HG03558 (cell line): ENCODE measurements around the gene TSPAN9.

ENCODE experiments used
- ATAC-seq: cut with Tn5 transposase; IDR thresholded peaks from one replicate; pipeline ENCODE4 v1.9.1; 2021; ENCODE audit warnings: moderate number of reproducible peaks; ENCODE audit not compliant: unreplicated experiment; ENCODE audit errors: extremely low read depth

The TSPAN9 gene

DNA sequence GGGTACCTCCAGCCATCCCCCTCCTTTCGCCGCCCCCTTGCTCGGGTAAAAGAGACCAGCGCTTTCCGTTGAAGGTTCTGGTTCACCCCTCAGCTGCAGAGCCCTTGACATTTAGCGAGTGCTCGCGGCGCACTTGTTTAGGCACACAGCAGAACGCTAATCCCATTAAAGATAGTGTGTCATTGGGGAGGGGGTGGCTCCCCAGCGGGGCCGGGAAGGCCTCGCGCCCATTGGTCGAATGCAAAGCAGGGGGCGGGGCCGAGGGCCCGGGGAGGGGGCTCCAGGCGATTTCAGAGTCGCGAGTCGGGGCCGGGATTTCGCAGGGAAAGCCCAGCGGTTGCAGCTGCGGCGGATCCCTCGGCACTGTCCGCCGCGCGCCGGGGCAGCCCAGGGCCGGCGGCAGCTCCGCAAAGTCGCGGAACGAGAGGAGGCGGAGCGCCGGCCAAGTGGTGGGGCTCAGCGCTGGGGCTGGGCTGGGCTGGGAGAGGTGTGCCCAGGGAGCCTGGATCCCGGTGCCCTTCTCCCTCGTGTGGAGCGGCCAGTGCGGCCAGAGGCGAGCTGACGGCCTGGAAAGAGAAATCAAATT, 122.9 kb downstream of the TSPAN9 start:
- ATAC-seq: no peak

GRCh38 chr12:3200814-3201233, 123.6 kb downstream of the TSPAN9 start:
- no peak for ATAC-seq

GRCh38 chr12:3201339-3202051, 124.3 kb downstream of the TSPAN9 start:
- no peak for ATAC-seq

DNA sequence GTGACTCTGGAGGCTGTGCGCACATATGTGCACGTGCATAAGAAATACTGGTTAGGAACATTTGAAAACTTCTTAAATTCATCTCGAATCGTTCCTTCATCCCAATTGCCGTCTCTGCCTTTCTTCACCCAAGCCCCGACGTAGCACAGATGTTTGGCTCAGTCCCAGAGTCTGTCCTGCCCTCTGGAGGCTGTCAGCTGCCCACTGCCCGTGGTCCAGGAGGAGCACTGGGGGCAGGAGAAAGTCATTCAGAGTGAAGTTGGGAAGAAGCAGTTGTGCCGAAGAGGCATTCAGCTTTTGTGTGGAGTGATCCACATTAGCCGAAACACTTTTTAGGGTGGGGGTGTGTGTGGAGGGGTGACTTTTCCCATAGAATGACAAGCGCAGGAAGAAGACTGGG, 124.9 kb downstream of the TSPAN9 start:
- ATAC-seq: no peak

DNA sequence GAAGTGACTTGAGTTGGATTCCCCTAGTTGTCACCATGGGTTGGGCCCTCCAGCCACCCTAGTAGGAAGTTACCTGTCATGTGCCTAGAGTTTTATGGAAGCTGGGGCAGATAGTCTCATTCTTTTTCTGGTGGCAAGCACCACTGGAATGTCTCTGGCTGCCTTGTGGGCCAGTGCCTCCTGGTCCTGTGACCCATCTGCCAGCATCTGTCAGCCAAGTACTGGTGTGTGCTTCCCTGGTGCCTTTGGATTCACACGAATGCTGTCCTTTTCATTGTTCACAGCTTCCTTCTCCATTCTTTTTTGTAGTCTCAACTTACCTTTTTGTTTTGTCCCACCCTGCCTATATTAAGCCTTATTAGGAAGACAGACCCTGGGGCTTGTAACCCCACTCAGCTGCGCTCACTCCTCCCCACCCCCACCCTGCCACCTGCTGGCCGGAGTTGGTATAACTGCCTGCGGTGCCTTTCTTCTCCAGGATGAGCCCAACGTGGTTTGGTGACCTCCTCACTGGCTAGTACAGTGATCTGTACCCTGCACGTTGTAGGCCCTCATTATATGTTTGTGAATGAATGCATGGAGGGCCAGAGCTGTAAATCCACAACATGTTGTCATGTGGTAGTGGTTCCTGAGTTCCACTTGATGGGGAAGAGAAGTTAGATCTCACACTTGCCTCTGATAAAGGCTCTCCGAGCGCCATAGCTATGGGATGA, 125.7 kb downstream of the TSPAN9 start:
- ATAC-seq: no peak

DNA sequence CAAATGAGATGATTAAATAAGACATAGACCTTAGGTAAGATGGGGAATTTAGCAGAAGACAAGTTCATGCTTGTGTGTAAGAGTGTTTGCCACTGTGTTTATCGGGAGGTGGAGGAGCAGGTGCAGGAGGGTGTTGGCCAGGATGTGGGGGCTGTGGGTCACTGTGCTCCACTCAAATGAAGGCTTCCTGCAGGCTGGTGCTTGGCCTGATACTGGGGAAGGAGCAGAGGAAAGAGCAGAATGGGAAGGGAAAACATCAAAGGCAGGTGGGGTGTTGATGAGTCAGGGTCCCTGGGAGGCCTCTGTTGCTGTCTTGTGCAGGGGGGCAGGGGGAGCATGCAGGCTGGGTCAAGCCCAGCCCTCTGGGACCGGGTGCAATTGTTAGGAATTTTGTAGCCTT, 126.5 kb downstream of the TSPAN9 start:
- ATAC-seq: no peak

- ATAC-seq: no peak
Measured at GRCh38 chr12:3204143-3204542, 127.0 kb downstream of the TSPAN9 start.

- no peak for ATAC-seq
Measured at GRCh38 chr12:3204730-3205531, 127.8 kb downstream of the TSPAN9 start.

GRCh38 chr12:3205742-3206519, 128.8 kb downstream of the TSPAN9 start:
- no peak for ATAC-seq

DNA sequence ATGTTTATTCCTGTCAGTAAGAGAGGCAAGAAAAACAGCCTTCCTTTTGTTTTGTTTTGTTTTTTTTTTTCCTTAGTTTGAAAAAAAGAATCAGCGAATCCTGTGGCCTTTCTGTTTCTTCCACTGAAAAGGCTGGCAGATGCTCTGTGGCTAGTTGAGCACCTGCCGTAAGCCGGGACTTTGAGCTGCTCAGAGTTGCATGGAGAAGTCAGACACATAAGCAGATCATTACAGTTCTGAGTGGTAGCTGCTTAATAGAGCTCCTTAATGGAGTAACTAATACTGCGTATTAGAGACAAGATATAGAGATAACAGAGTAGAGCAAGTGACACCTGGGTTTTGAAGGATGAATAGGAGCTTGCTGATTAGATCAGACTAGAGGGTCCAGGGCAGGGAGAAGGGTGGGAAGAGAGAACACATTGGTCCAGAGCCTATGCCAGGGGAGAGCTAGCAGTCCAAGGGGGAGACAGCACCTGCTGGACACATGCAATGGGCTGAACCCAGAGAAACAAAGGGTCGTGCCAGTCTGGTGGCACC, 129.4 kb downstream of the TSPAN9 start:
- no peak for ATAC-seq

DNA sequence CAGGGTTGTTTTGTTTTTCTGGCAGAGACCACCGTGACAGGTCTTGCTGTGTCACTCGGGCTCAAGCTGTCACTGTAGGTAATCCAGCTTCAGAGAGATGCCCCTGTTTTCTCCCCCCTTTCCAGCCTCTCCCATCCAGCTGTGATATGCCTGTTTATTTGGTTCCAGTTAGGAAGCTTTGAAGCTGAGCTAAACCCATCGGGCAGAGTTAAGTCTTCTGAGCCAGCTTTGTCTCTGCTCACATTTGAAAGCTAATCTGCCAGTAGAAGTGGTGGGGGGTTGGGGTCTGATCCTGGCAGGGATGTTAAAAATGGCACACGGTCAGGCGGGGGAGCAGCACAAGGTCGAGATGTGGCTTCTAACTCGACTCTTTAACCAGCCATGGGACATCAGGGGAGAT, 130.0 kb downstream of the TSPAN9 start:
- ATAC-seq: no peak

DNA sequence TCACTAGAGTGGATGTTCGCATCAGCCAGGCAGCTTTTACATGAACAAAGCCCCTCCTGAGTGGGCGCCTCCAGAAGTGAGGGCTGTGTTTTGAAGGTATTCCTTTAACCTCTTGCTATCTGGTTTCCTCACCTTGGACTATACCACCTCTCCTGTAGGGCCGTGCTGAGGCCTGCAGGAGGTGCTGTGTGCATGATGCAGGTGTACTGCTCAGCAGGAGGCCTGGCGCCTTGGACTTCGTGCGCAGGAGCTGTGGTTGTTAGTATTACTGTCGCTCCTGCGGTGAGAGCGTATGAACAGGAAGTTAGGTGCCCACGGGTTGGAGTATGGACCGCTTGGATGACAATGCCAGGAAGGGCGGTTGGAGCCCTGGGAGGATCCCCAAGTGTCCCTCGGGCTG, 130.7 kb downstream of the TSPAN9 start:
- no peak for ATAC-seq

DNA sequence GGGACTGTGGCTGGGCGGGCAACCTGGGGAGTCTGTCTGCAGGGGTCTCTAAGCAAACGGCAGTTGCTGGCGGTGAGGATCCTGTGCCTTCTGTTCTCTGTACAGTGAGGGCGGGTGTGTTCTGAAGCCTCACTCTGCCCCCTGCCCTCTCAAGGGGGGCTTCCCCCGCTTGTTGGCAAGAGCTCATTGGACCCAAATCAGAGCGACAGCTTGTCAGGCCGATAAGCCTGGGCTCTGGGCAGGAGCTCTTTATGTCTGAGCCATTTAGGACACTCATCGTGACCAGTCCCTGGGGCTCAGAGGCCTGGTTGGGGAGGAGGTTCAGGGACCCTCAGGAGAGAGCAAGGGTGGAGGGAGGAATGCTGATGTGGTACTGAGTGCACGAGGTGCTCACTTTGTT, 136.0 kb downstream of the TSPAN9 start:
- ATAC-seq: no peak

- ATAC-seq: no peak
Measured at GRCh38 chr12:3213768-3214167, 136.6 kb downstream of the TSPAN9 start.

DNA sequence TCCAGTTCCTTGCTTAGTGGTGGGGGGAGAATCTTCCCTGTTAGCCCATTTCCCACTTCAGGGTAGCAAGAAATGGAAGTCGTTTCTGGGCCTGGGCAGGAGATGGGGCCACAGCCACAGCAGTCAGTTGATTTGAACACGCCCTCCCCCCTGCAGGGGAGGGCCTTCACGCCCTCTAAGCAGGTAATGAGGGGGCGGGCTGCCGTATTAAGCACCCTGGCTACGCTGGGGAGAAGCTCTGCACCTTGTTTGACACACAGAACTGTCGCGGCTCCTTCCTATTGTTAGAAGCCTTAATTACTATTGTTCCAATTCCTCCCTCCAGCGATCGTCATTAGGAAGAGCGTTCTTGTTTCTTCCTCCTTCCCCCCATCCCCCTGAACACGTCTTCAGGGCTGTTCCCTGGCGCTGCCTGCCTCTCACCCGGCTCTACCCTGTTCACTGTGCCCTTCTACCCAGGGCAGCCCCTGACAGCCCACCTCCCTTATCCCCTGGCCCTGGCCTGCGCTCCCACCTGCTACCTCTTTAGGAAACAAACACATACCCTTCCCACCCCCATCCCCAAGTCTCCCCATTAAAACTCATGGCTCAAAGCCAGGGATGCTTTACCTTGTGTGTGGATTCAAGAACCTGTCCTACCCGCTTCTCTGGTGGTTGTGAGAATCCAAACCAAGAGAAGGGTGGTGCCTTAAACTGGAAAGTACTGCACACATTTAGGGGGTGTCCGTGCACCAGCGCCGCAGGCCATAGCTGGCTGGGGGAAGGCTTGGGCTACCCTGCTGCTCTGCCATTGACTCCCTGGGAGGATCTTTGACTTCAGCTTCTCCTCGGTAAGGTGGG, 137.6 kb downstream of the TSPAN9 start:
- ATAC-seq: no peak

- ATAC-seq: no peak
Measured at GRCh38 chr12:3215410-3215975, 138.3 kb downstream of the TSPAN9 start.

GRCh38 chr12:3216097-3216496, 138.9 kb downstream of the TSPAN9 start:
- ATAC-seq: no peak
